ENCODE measurements around the gene KDM5D.

KDM5D gene

DNA sequence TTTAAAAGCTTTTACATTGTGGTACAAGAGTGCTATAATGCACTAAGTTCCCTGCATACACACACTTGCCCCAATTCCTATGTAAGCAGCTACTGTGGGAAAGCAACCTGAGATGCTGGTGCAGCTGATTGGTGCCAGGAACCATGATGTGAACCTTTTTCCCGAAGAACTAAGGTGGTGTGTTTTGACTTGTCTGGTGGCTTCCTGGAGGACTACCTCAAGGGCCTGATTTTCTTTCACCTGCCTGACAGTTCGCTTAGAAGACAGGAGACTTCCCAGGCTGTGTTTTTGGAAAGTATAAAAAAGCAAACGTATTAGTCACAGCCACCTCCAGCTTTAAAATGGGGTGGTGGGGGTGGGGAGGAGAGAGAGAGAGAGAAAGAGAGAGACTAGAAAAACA, 27.4 kb downstream of the KDM5D start:
- TF ChIP-seq PPARA (CRISPR knock-in tag; IDR thresholded peaks at IDR 0.05; ENCODE audit: borderline replicate concordance), result no peak
- TF ChIP-seq CSDC2 (CRISPR knock-in tag; IDR thresholded peaks at IDR 0.05), result no peak
- TF ChIP-seq, protein P1, sequence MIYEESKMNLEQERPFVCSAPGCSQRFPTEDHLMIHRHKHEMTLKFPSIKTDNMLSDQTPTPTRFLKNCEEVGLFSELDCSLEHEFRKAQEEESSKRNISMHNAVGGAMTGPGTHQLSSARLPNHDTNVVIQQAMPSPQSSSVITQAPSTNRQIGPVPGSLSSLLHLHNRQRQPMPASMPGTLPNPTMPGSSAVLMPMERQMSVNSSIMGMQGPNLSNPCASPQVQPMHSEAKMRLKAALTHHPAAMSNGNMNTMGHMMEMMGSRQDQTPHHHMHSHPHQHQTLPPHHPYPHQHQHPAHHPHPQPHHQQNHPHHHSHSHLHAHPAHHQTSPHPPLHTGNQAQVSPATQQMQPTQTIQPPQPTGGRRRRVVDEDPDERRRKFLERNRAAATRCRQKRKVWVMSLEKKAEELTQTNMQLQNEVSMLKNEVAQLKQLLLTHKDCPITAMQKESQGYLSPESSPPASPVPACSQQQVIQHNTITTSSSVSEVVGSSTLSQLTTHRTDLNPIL (CRISPR knock-in tag; IDR thresholded peaks at IDR 0.05; ENCODE audit: low read depth), result no peak
- TF ChIP-seq, protein P2, sequence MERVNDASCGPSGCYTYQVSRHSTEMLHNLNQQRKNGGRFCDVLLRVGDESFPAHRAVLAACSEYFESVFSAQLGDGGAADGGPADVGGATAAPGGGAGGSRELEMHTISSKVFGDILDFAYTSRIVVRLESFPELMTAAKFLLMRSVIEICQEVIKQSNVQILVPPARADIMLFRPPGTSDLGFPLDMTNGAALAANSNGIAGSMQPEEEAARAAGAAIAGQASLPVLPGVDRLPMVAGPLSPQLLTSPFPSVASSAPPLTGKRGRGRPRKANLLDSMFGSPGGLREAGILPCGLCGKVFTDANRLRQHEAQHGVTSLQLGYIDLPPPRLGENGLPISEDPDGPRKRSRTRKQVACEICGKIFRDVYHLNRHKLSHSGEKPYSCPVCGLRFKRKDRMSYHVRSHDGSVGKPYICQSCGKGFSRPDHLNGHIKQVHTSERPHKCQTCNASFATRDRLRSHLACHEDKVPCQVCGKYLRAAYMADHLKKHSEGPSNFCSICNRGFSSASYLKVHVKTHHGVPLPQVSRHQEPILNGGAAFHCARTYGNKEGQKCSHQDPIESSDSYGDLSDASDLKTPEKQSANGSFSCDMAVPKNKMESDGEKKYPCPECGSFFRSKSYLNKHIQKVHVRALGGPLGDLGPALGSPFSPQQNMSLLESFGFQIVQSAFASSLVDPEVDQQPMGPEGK (CRISPR knock-in tag; IDR thresholded peaks at IDR 0.05; ENCODE audit: borderline replicate concordance), result no peak
- no peak for TF ChIP-seq TOX (CRISPR knock-in tag; IDR thresholded peaks at IDR 0.05; ENCODE audit: borderline replicate concordance)
- TF ChIP-seq ESRRG (CRISPR knock-in tag; IDR thresholded peaks at IDR 0.05), result no peak
- TF ChIP-seq SNAI2 (CRISPR knock-in tag; IDR thresholded peaks at IDR 0.05), result no peak
- TF ChIP-seq, protein P3, sequence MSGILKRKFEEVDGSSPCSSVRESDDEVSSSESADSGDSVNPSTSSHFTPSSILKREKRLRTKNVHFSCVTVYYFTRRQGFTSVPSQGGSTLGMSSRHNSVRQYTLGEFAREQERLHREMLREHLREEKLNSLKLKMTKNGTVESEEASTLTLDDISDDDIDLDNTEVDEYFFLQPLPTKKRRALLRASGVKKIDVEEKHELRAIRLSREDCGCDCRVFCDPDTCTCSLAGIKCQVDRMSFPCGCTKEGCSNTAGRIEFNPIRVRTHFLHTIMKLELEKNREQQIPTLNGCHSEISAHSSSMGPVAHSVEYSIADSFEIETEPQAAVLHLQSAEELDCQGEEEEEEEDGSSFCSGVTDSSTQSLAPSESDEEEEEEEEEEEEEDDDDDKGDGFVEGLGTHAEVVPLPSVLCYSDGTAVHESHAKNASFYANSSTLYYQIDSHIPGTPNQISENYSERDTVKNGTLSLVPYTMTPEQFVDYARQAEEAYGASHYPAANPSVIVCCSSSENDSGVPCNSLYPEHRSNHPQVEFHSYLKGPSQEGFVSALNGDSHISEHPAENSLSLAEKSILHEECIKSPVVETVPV (CRISPR knock-in tag; IDR thresholded peaks at IDR 0.05), result no peak
- no peak for TF ChIP-seq ARNTL (CRISPR knock-in tag; IDR thresholded peaks at IDR 0.05; ENCODE audit: borderline replicate concordance, low read depth)
- TF ChIP-seq RARB (CRISPR knock-in tag; IDR thresholded peaks at IDR 0.05), result no peak
- TF ChIP-seq ZFP3 (CRISPR knock-in tag; IDR thresholded peaks at IDR 0.05), result no peak
- TF ChIP-seq, protein P4, sequence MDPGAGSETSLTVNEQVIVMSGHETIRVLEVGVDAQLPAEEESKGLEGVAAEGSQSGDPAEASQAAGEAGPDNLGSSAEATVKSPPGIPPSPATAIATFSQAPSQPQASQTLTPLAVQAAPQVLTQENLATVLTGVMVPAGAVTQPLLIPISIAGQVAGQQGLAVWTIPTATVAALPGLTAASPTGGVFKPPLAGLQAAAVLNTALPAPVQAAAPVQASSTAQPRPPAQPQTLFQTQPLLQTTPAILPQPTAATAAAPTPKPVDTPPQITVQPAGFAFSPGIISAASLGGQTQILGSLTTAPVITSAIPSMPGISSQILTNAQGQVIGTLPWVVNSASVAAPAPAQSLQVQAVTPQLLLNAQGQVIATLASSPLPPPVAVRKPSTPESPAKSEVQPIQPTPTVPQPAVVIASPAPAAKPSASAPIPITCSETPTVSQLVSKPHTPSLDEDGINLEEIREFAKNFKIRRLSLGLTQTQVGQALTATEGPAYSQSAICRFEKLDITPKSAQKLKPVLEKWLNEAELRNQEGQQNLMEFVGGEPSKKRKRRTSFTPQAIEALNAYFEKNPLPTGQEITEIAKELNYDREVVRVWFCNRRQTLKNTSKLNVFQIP (CRISPR knock-in tag; IDR thresholded peaks at IDR 0.05; ENCODE audit: borderline replicate concordance, low read depth), result no peak
- TF ChIP-seq ZNF8 (CRISPR knock-in tag; IDR thresholded peaks at IDR 0.05), result no peak
- TF ChIP-seq TCF4 (CRISPR knock-in tag; IDR thresholded peaks at IDR 0.05; ENCODE audit: borderline replicate concordance), result no peak
- TF ChIP-seq OSR1 (CRISPR knock-in tag; IDR thresholded peaks at IDR 0.05), result no peak
- TF ChIP-seq BACH2 (CRISPR knock-in tag; IDR thresholded peaks at IDR 0.05; ENCODE audit: borderline replicate concordance), result no peak
- TF ChIP-seq, protein P5, sequence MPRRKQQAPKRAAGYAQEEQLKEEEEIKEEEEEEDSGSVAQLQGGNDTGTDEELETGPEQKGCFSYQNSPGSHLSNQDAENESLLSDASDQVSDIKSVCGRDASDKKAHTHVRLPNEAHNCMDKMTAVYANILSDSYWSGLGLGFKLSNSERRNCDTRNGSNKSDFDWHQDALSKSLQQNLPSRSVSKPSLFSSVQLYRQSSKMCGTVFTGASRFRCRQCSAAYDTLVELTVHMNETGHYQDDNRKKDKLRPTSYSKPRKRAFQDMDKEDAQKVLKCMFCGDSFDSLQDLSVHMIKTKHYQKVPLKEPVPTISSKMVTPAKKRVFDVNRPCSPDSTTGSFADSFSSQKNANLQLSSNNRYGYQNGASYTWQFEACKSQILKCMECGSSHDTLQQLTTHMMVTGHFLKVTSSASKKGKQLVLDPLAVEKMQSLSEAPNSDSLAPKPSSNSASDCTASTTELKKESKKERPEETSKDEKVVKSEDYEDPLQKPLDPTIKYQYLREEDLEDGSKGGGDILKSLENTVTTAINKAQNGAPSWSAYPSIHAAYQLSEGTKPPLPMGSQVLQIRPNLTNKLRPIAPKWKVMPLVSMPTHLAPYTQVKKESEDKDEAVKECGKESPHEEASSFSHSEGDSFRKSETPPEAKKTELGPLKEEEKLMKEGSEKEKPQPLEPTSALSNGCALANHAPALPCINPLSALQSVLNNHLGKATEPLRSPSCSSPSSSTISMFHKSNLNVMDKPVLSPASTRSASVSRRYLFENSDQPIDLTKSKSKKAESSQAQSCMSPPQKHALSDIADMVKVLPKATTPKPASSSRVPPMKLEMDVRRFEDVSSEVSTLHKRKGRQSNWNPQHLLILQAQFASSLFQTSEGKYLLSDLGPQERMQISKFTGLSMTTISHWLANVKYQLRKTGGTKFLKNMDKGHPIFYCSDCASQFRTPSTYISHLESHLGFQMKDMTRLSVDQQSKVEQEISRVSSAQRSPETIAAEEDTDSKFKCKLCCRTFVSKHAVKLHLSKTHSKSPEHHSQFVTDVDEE (CRISPR knock-in tag; IDR thresholded peaks at IDR 0.05), result no peak
- no peak for TF ChIP-seq ZNF565 (CRISPR knock-in tag; conservative IDR thresholded peaks at IDR 0.05; ENCODE audit: low read depth)
- ATAC-seq, result no peak

DNA sequence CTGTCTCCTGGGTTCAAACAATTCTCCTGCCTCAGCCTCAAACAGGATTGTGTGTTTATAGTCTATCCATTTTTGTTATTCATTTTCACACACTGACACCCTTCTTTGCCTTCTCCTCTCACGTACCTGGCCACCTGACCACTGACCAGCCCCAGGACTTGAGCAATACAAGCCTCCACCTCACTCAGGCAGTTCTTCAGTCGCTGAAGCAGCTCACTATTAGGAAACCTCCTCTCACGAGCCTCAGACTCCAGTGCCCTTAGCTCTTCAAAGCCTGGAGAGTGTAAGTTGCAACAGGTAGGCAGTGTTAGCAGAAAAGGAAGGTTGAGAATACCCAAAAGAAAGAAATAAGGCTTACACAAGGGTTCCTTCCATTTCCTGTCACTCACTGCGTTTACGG, 29.3 kb downstream of the KDM5D start:
- no peak for TF ChIP-seq BACH2 (CRISPR knock-in tag; IDR thresholded peaks at IDR 0.05; ENCODE audit: borderline replicate concordance)
- TF ChIP-seq PPARA (CRISPR knock-in tag; IDR thresholded peaks at IDR 0.05; ENCODE audit: borderline replicate concordance), result no peak

DNA sequence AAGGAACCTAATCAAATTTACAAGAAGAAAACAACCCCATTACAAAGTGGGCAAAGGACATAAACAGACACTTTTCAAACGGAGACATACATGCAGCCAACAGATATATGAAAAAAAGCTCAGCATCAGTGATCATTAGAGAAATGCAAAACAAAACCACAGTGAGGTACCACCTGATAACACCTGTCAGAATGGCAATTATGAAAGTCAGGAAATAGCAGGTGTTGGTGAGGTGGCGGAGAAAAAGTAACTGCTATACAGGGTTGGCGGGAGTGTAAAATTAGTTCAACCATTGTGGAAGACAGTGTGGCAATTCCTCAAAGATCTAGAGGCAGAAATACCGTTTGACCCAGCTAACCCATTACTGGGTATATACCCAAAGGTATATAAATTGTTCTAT, 31.1 kb downstream of the KDM5D start:
- no peak for ATAC-seq
- TF ChIP-seq ZNF8 (CRISPR knock-in tag; IDR thresholded peaks at IDR 0.05) (no peak), ESRRG (CRISPR knock-in tag; IDR thresholded peaks at IDR 0.05) (no peak), ZC3H10 (CRISPR knock-in tag; IDR thresholded peaks at IDR 0.05) (no peak), RARB (CRISPR knock-in tag; IDR thresholded peaks at IDR 0.05) (no peak), TCF4 (CRISPR knock-in tag; IDR thresholded peaks at IDR 0.05; ENCODE audit: borderline replicate concordance) (no peak), ZNF565 (CRISPR knock-in tag; conservative IDR thresholded peaks at IDR 0.05; ENCODE audit: low read depth) (no peak), ZFP3 (CRISPR knock-in tag; IDR thresholded peaks at IDR 0.05) (no peak), ZFP30 (CRISPR knock-in tag; IDR thresholded peaks at IDR 0.05) (no peak), ZNF70 (CRISPR knock-in tag; IDR thresholded peaks at IDR 0.05) (no peak), SNAI2 (CRISPR knock-in tag; IDR thresholded peaks at IDR 0.05) (no peak), CSDC2 (CRISPR knock-in tag; IDR thresholded peaks at IDR 0.05) (no peak), GLIS3 (CRISPR knock-in tag; IDR thresholded peaks at IDR 0.05) (no peak)
- TF ChIP-seq, protein P3 (CRISPR knock-in tag; IDR thresholded peaks at IDR 0.05), result no peak
- TF ChIP-seq, protein P5 (CRISPR knock-in tag; IDR thresholded peaks at IDR 0.05), result no peak
- TF ChIP-seq, protein P4 (CRISPR knock-in tag; IDR thresholded peaks at IDR 0.05; ENCODE audit: borderline replicate concordance, low read depth), result no peak

More for the DNA sequence above, 29.3 kb downstream of the KDM5D start:
- no peak for ATAC-seq

All from SK-N-SH treated with all-trans-retinoic acid at 6 μM for 48 hours (cell line).